ENCODE measurements around the gene PPFIA2. TPM values are rescaled to one million over a fixed set of nuclear protein-coding genes. Genes with fewer than 3 reads are reported as not detected.

PPFIA2 gene
- total RNA-seq, 1 donor from 2014 or later = 8.3 TPM

DNA sequence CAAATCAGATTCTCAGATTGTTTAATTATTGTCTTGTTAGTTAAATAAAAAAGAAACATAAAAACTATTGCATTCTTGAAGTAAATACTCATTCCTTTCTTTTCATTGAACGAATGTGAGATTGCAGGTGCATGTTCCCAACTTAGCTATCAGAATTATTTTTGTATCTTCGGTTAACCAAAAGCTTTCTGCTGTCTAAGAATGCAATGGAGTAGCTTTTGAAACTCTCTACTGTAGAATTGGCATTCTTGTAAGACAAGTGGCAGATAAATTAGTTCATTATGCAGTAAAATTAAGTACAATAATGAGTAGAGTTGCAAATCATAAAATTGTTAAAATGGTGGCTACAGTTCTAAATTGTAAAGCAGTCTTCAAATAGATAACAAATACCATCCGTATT, 383.2 kb downstream of the PPFIA2 start:
- TF ChIP-seq, protein P1, sequence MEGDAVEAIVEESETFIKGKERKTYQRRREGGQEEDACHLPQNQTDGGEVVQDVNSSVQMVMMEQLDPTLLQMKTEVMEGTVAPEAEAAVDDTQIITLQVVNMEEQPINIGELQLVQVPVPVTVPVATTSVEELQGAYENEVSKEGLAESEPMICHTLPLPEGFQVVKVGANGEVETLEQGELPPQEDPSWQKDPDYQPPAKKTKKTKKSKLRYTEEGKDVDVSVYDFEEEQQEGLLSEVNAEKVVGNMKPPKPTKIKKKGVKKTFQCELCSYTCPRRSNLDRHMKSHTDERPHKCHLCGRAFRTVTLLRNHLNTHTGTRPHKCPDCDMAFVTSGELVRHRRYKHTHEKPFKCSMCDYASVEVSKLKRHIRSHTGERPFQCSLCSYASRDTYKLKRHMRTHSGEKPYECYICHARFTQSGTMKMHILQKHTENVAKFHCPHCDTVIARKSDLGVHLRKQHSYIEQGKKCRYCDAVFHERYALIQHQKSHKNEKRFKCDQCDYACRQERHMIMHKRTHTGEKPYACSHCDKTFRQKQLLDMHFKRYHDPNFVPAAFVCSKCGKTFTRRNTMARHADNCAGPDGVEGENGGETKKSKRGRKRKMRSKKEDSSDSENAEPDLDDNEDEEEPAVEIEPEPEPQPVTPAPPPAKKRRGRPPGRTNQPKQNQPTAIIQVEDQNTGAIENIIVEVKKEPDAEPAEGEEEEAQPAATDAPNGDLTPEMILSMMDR (conservative IDR thresholded peaks at IDR 0.05) = no peak
- no peaks in the 10 kb centered on the region for H3K4me1 Mint-ChIP-seq
- no peaks in the 10 kb centered on the region for H3K36me3 Mint-ChIP-seq (ENCODE audit: low read depth)
- no peak overlapping the region for H3K27ac Mint-ChIP-seq (ENCODE audit: unreplicated experiment)
- H3K4me3 Mint-ChIP-seq = no peak overlapping the region
- DNase-seq (ENCODE audit: low read depth, low spot score) = no peak
- H3K9me3 Mint-ChIP-seq = no peaks in the 10 kb centered on the region
- no peaks in the 10 kb centered on the region for H3K27me3 Mint-ChIP-seq (ENCODE audit: low read depth)

DNA sequence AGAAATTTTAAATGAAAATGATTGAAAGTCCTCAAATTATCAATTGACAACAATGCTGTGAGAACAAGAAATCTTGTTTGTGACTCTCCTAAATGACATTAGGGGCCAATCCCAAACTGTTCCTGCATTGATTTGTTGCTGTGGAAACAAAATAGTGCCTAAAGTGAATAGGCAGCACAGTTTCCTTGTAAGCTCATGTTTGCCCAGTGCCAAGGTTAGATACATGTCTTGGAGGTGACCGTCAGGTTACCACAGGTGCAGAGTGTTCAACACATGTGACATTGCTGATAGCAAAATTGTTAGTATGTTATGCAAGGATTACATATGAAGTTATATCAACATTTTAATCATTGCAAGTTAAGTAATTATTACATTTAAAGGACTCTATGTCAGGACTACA, 388.7 kb downstream of the PPFIA2 start:
- DNase-seq (ENCODE audit: low read depth, low spot score) = no peak
- TF ChIP-seq, protein P1 (conservative IDR thresholded peaks at IDR 0.05) = no peak
- Mint-ChIP-seq H3K4me3 (no peak overlapping the region), H3K36me3 (ENCODE audit: low read depth) (no peaks in the 10 kb centered on the region), H3K27me3 (ENCODE audit: low read depth) (no peaks in the 10 kb centered on the region), H3K4me1 (no peaks in the 10 kb centered on the region), H3K9me3 (no peaks in the 10 kb centered on the region), H3K27ac (ENCODE audit: unreplicated experiment) (no peak overlapping the region)

DNA sequence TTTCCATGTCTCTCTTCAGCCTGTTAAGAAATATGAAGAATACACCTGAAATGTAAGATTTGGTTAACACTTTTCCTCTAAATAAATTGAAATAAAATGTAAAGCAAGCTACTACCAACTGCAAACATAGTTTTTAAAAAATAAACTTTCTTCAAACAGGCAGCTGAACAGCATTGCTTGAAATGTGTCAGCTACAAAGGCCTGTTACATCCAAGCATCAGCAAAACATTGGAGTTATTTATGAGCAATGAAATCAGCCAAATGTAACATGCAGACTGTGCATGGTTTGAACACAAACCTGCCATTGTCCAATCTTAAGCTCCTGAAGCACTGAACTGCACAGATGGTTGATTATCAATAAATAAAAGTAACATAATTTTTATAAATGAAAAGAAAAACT, 390.0 kb downstream of the PPFIA2 start:
- Mint-ChIP-seq H3K27ac (ENCODE audit: unreplicated experiment) (no peak overlapping the region), H3K9me3 (no peaks in the 10 kb centered on the region), H3K4me1 (no peaks in the 10 kb centered on the region), H3K4me3 (no peak overlapping the region), H3K36me3 (ENCODE audit: low read depth) (no peaks in the 10 kb centered on the region), H3K27me3 (ENCODE audit: low read depth) (no peaks in the 10 kb centered on the region)
- no peak for DNase-seq (ENCODE audit: low read depth, low spot score)
- TF ChIP-seq, protein P1 (conservative IDR thresholded peaks at IDR 0.05) = no peak

DNA sequence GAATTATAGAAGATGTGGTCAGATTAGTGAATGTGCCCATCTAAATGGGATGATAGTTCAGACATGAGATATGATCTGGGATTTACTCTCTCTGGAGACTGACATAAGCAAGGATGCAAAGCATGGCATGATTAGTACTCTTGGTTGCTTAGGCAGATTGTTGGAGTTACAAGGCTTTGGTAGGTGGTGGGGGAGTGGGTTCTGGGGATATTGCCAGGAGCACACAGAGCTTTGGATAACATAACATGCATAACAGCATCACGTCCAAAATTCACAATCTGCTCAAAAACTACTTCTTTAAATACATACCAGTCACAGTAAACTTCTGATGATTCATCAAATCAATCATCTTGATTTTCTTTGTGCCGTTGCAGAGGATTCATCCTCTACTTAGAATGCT, 393.9 kb downstream of the PPFIA2 start:
- Mint-ChIP-seq H3K4me3 (no peak overlapping the region), H3K27me3 (ENCODE audit: low read depth) (no peaks in the 10 kb centered on the region), H3K9me3 (no peaks in the 10 kb centered on the region), H3K27ac (ENCODE audit: unreplicated experiment) (no peak overlapping the region), H3K4me1 (no peaks in the 10 kb centered on the region), H3K36me3 (ENCODE audit: low read depth) (no peaks in the 10 kb centered on the region)
- no peak for DNase-seq (ENCODE audit: low read depth, low spot score)
- TF ChIP-seq, protein P1 (conservative IDR thresholded peaks at IDR 0.05) = no peak

DNA sequence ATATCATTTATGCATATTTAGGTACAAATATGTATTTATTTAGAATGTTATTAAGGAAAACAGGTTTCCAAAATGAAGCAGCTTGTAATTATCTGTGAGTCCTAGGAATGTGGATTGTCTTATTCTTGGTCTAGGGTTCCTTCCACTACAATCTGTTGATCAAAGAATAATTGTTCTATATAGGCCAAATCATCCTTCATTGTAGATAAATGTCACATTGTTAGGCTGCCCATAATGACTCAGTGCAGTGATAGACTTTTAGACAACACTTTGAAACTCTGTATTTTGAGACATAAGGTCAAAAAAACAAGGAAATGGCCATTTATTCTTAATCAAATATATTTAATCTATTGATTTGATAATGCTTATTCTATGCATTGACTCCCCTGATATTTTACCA, 398.2 kb downstream of the PPFIA2 start:
- Mint-ChIP-seq H3K4me3 (no peak overlapping the region), H3K27ac (ENCODE audit: unreplicated experiment) (no peak overlapping the region), H3K27me3 (ENCODE audit: low read depth) (no peaks in the 10 kb centered on the region), H3K9me3 (no peaks in the 10 kb centered on the region), H3K36me3 (ENCODE audit: low read depth) (no peaks in the 10 kb centered on the region), H3K4me1 (no peaks in the 10 kb centered on the region)
- no peak for DNase-seq (ENCODE audit: low read depth, low spot score)
- TF ChIP-seq, protein P1 (conservative IDR thresholded peaks at IDR 0.05) = no peak

DNA sequence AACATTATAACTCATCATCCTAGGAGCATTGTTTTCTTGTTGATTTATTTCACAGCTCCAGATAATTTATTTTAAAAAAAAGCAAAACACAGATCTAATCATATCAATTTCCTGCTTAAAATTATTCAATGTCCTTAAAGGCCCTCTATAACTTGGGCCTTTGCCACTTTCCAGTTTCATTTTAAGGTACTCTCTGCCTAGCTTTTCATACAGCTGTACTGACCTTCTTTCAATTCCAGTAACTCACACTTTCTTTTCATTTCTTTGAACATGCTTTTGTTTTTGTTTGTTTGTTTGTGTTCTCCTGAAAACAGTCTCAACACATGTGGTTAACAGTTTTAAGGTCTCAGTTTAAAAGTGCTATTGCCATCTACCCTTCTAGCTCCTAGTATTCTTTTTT, 399.4 kb downstream of the PPFIA2 start:
- DNase-seq (ENCODE audit: low read depth, low spot score) = no peak
- no peaks in the 10 kb centered on the region for H3K4me1 Mint-ChIP-seq
- H3K9me3 Mint-ChIP-seq = peaks cover 3% of the 10 kb centered on the region
- no peaks in the 10 kb centered on the region for H3K27me3 Mint-ChIP-seq (ENCODE audit: low read depth)
- no peak overlapping the region for H3K27ac Mint-ChIP-seq (ENCODE audit: unreplicated experiment)
- H3K36me3 Mint-ChIP-seq (ENCODE audit: low read depth) = no peaks in the 10 kb centered on the region
- TF ChIP-seq, protein P1 (conservative IDR thresholded peaks at IDR 0.05) = no peak
- H3K4me3 Mint-ChIP-seq = no peak overlapping the region
